HEK293 (cell line): Measurements from ENCODE around the gene SNRPB2.

Experiments
- GFI1B ChIP-seq: fragments of 450-650 bp; formaldehyde crosslinking; IDR thresholded peaks from 2 replicates; pipeline ENCODE4 v1.5.1; 2016; ENCODE audit warnings: missing biosample characterization, missing genetic modification characterization
- GLIS1 ChIP-seq: fragments of 450-650 bp; formaldehyde crosslinking; IDR thresholded peaks from 2 replicates; pipeline ENCODE4 v1.5.1; 2016; ENCODE audit warnings: missing biosample characterization, missing genetic modification characterization
- KLF16 ChIP-seq: fragments of 450-650 bp; formaldehyde crosslinking; IDR thresholded peaks from 2 replicates; pipeline ENCODE4 v1.5.1; 2017; ENCODE audit warnings: missing biosample characterization, missing genetic modification characterization
- REPIN1 ChIP-seq: fragments of 450-650 bp; formaldehyde crosslinking; IDR thresholded peaks from 2 replicates; pipeline ENCODE4 v1.5.1; 2017; ENCODE audit warnings: missing biosample characterization, missing genetic modification characterization, low read depth
- ZNF114 ChIP-seq: fragments of 450-650 bp; formaldehyde crosslinking; IDR thresholded peaks from 2 replicates; pipeline ENCODE4 v1.5.0; 2017; ENCODE audit warnings: missing biosample characterization, missing genetic modification characterization
- ZNF140 ChIP-seq: fragments of 450-650 bp; formaldehyde crosslinking; IDR thresholded peaks from 2 replicates; pipeline ENCODE4 v1.5.1; 2016; ENCODE audit warnings: missing biosample characterization, missing genetic modification characterization
- ZNF501 ChIP-seq: fragments of 450-650 bp; formaldehyde crosslinking; IDR thresholded peaks from 2 replicates; pipeline ENCODE4 v1.5.1; 2016; ENCODE audit warnings: missing biosample characterization, missing genetic modification characterization
- ZNF521 ChIP-seq: fragments of 450-650 bp; formaldehyde crosslinking; IDR thresholded peaks from 2 replicates; pipeline ENCODE4 v1.5.1; 2017; ENCODE audit warnings: missing biosample characterization, mild to moderate bottlenecking, missing genetic modification characterization
- ZNF645 ChIP-seq: fragments of 450-650 bp; formaldehyde crosslinking; IDR thresholded peaks from 2 replicates; pipeline ENCODE4; 2016; ENCODE audit warnings: missing biosample characterization, missing genetic modification characterization
- TF ChIP-seq, protein P1 (sequence below): fragments of 450-650 bp; formaldehyde crosslinking; IDR thresholded peaks from 2 replicates; pipeline ENCODE4 v1.5.1; 2016; ENCODE audit warnings: missing biosample characterization, missing genetic modification characterization

GRCh38 chr20:16708602-16709001, 21.2 kb upstream of the SNRPB2 start:
- TF ChIP-seq GFI1B (tag by site-specific recombination) = no peak
- TF ChIP-seq KLF16 (tag by site-specific recombination) = no peak
- TF ChIP-seq ZNF114 (tag by site-specific recombination) = no peak
- TF ChIP-seq GLIS1 (tag by site-specific recombination) = no peak
- no peak for TF ChIP-seq ZNF140 (tag by site-specific recombination)
- TF ChIP-seq, protein P1, sequence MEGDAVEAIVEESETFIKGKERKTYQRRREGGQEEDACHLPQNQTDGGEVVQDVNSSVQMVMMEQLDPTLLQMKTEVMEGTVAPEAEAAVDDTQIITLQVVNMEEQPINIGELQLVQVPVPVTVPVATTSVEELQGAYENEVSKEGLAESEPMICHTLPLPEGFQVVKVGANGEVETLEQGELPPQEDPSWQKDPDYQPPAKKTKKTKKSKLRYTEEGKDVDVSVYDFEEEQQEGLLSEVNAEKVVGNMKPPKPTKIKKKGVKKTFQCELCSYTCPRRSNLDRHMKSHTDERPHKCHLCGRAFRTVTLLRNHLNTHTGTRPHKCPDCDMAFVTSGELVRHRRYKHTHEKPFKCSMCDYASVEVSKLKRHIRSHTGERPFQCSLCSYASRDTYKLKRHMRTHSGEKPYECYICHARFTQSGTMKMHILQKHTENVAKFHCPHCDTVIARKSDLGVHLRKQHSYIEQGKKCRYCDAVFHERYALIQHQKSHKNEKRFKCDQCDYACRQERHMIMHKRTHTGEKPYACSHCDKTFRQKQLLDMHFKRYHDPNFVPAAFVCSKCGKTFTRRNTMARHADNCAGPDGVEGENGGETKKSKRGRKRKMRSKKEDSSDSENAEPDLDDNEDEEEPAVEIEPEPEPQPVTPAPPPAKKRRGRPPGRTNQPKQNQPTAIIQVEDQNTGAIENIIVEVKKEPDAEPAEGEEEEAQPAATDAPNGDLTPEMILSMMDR (tag by site-specific recombination) = no peak
- TF ChIP-seq ZNF521 (tag by site-specific recombination) = no peak
- no peak for TF ChIP-seq REPIN1
- TF ChIP-seq ZNF645 (tag by site-specific recombination) = no peak
- TF ChIP-seq ZNF501 (tag by site-specific recombination) = no peak
